Measurements from ENCODE around the gene PEX14.

DNA sequence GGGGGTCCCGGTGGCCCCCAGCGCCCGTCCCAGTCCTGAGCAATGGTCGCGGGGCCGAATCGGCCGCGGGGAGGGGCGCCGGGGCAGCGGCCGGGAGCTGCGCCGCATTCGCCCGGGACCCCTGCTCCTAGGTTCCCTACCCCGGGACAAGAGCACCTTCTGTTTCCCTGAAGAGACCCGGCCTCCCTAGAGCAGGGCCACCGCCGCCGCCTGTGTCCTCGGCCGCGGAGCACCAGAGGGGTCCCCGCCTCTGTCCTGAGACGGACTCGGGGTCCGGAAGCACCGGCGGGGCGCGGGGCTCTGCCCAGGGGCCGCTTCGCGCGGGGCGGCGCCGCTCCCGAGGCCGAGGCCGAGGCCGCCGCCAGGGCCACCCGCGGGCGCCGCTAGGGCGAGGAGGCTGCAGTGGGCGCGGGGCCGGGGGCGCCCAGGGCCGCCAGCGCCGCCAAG, 163.8 kb downstream of the PEX14 start:
- TF ChIP-seq, protein P1, sequence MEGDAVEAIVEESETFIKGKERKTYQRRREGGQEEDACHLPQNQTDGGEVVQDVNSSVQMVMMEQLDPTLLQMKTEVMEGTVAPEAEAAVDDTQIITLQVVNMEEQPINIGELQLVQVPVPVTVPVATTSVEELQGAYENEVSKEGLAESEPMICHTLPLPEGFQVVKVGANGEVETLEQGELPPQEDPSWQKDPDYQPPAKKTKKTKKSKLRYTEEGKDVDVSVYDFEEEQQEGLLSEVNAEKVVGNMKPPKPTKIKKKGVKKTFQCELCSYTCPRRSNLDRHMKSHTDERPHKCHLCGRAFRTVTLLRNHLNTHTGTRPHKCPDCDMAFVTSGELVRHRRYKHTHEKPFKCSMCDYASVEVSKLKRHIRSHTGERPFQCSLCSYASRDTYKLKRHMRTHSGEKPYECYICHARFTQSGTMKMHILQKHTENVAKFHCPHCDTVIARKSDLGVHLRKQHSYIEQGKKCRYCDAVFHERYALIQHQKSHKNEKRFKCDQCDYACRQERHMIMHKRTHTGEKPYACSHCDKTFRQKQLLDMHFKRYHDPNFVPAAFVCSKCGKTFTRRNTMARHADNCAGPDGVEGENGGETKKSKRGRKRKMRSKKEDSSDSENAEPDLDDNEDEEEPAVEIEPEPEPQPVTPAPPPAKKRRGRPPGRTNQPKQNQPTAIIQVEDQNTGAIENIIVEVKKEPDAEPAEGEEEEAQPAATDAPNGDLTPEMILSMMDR (IDR thresholded peaks at IDR 0.05), result no peak
- TF ChIP-seq POLR2AphosphoS5 (IDR thresholded peaks at IDR 0.05; ENCODE audit: insufficient read depth in 1 of 2, low read depth in 1 of 2) (no peak), POLR2A (IDR thresholded peaks at IDR 0.05) (no peak)
